ENCODE measurements around the gene CTSO. TPM values are rescaled to one million over a fixed set of nuclear protein-coding genes. Genes with fewer than 3 reads are reported as not detected.

Gene CTSO
- total and polyA plus RNA-seq, 4 donors, result 20.7 to 36.7 (median 24.5) TPM

- TF ChIP-seq JUND (IDR thresholded peaks at IDR 0.05) (peak in 1 of 2 donors; percentile 12), NR2F2 (IDR thresholded peaks at IDR 0.05) (no peak)
- no peaks in the 10 kb centered on the region for H3K9me3 ChIP-seq (ENCODE audit: control insufficient read depth in 4 of 4, low read length in 3 of 4)
- H3K9ac ChIP-seq (ENCODE audit: low read depth in 1 of 2, low read length in 2 of 2), result peak overlapping the region in 1 of 2 donors; percentile 18
- H3K27ac ChIP-seq (ENCODE audit: low read depth in 1 of 2, low read length in 2 of 2), result peak overlapping the region; percentile 72 to 76
- peak overlapping the region in 2 of 3 donors; percentile 0 to 30 for H3K4me3 ChIP-seq (ENCODE audit: low read depth in 1 of 3, low read length in 3 of 3)
- H3K27me3 ChIP-seq (ENCODE audit: control insufficient read depth in 4 of 4, insufficient read depth in 4 of 4, low read length in 3 of 4), result no peaks in the 10 kb centered on the region
- H3K4me1 ChIP-seq (ENCODE audit: control insufficient read depth in 4 of 4, insufficient read depth in 4 of 4, low read length in 3 of 4), result peaks cover 0 to 50% (median 10%) of the 10 kb centered on the region in 4 donors
- peaks cover 0 to 22% (median 12%) of the 10 kb centered on the region in 4 donors for H3K36me3 ChIP-seq (ENCODE audit: control insufficient read depth in 4 of 4, insufficient read depth in 3 of 4, low read depth in 1 of 4, low read length in 3 of 4)
- no peak for DNase-seq (ENCODE audit: low spot score)
- 57% methylated on average over 1 of the region's 1 CpG for WGBS
These were observed 46.1 kb downstream of the CTSO start for GRCh38 chr4:155907556-155907955.

GRCh38 chr4:155906554-155907247, 47.0 kb downstream of the CTSO start:
- no peak for TF ChIP-seq GABPA (IDR thresholded peaks at IDR 0.05 in 1 of 2, conservative IDR thresholded peaks at IDR 0.05 in 1 of 2)
- peak; percentile 43 to 45 for TF ChIP-seq RXRA (IDR thresholded peaks at IDR 0.05)
- TF ChIP-seq CTCF (IDR thresholded peaks at IDR 0.05; ENCODE audit: low read depth, low read length, missing input control), result no peak
- no peak for TF ChIP-seq FOXA2 (IDR thresholded peaks at IDR 0.05)
- no peak for TF ChIP-seq REST (IDR thresholded peaks at IDR 0.05)
- TF ChIP-seq ATF3 (IDR thresholded peaks at IDR 0.05), result no peak
- no peak for TF ChIP-seq EGR1 (IDR thresholded peaks at IDR 0.05; ENCODE audit: low read depth in 2 of 2)
- no peak for TF ChIP-seq JUND (IDR thresholded peaks at IDR 0.05)
- TF ChIP-seq HNF4A (conservative IDR thresholded peaks at IDR 0.05), result peak; percentile 50 to 62
- TF ChIP-seq FOXA1 (IDR thresholded peaks at IDR 0.05), result no peak
- TF ChIP-seq ZBTB33 (IDR thresholded peaks at IDR 0.05), result no peak
- peak; percentile 28 for TF ChIP-seq SP1 (IDR thresholded peaks at IDR 0.05)
- no peak for TF ChIP-seq MAX (IDR thresholded peaks at IDR 0.05)
- no peak for TF ChIP-seq TAF1 (conservative IDR thresholded peaks at IDR 0.05)
- TF ChIP-seq YY1 (IDR thresholded peaks at IDR 0.05), result peak; percentile 15
- peak in 1 of 2 donors; percentile 8 for TF ChIP-seq RAD21 (IDR thresholded peaks at IDR 0.05)
- TF ChIP-seq NR2F2 (IDR thresholded peaks at IDR 0.05), result no peak
- TF ChIP-seq HNF4G (IDR thresholded peaks at IDR 0.05), result no peak
- H3K4me3 ChIP-seq (ENCODE audit: low read depth in 1 of 3, low read length in 3 of 3), result peak overlapping the region; percentile 42 to 81 (median 42)
- H3K27ac ChIP-seq (ENCODE audit: low read depth in 1 of 2, low read length in 2 of 2), result peak overlapping the region; percentile 72 to 76
- H3K9ac ChIP-seq (ENCODE audit: low read depth in 1 of 2, low read length in 2 of 2), result peak overlapping the region in 1 of 2 donors; percentile 88
- H3K27me3 ChIP-seq (ENCODE audit: control insufficient read depth in 4 of 4, insufficient read depth in 4 of 4, low read length in 3 of 4), result no peaks in the 10 kb centered on the region
- no peaks in the 10 kb centered on the region for H3K9me3 ChIP-seq (ENCODE audit: control insufficient read depth in 4 of 4, low read length in 3 of 4)
- WGBS, result 30% methylated on average over 6 of the region's 6 CpGs
- no peak for DNase-seq (ENCODE audit: low spot score)
- H3K4me1 ChIP-seq (ENCODE audit: control insufficient read depth in 4 of 4, insufficient read depth in 4 of 4, low read length in 3 of 4), result peaks cover 0 to 43% (median 10%) of the 10 kb centered on the region in 4 donors
- peaks cover 0 to 15% (median 5%) of the 10 kb centered on the region in 4 donors for H3K36me3 ChIP-seq (ENCODE audit: control insufficient read depth in 4 of 4, insufficient read depth in 3 of 4, low read depth in 1 of 4, low read length in 3 of 4)
